Stromal cell of bone marrow (primary cell): ENCODE measurements around the gene MPHOSPH9.
A peak's percentile ranks its signal among the peaks of the same experiment; 100 is the strongest.

Experiments
- DNase-seq: peaks from one replicate; pipeline ENCODE4 v3.0.0-alpha.2; 2012; ENCODE audit warnings: low read depth

MPHOSPH9 gene

DNA sequence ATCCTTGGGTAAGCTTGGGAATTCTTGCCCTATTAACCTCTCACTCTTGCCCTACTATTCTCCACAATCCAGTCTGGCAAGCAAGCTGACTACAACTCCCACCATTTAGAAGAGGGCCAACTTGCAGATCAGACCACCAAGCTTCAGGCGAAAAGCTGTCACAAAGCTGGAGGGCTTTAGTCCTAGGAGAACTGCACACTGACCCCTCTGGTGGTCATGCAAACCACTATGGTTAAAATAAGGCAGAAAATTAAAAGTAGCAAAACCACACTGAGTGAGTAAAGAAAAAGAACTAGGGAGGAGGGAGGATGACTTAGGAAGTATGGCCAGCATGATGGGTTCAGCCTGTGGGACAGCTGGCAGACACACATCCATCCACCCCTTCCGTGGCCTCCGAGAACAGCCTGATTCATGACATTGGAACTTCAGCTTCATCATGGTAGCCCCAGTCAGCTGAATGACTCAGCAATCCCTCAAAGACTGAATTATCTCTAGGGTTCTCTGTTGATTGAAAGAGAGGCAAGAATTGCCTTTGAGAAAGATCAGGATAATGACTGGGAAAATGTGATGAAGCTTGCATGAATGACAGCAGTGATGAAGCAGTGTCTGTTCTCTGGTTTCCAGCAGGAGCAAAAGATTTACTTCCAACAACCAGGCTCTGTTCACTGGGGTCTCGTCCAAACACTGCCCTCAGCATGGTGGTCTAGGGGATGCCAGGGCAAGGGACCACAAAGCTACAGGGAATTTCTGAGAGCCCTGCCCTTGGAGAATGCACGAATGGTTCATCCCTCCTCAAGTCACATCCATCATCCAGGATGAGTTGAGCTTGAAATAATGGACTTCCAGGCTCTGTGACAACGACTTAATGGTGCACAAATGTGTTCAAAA, 106.4 kb downstream of the MPHOSPH9 start:
- peak; percentile 99 for DNase-seq

DNA sequence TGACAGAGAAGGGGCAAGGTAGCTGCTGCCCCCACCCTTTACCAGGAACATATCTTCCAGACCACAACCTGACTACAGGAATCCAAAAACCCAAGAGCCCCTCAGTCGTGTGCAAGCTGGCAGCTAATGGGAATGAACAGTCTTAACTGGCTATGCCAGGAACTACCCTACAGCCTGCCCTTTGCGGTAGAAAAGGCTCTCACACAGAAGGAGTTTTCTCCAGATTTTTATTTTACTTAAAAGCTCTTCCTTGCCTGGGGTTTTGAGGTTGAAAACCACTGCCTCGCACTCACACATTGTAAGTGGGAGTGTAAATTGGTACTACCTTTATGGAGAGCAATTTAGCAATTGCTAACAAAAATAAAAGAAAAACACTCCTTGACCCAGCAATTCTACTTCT, 110.3 kb downstream of the MPHOSPH9 start:
- DNase-seq, result no peak

DNA sequence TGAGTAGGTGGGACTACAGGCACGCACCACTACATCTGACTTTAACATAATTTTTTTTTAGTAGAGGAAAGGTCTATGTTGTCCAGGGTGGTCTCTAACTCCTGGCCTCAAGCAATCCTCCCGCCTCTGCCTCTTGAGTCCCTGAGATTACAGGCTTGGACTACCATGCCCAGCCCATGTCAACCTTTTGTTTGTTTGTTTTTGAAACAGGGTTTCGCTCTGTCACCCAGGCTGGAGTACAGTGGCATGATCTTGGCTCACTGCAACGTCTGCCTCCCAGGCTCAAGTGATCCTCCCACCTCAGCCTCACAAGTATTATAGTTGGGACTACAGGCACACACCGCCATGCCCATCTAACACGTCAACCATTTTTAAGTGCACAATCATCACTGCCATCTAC, 111.3 kb downstream of the MPHOSPH9 start:
- DNase-seq, result no peak

- DNase-seq, result no peak
Observed at GRCh38 chr12:123120452-123121166, 112.3 kb downstream of the MPHOSPH9 start.

- DNase-seq, result no peak
Observed at GRCh38 chr12:123119808-123120207, 113.1 kb downstream of the MPHOSPH9 start.

DNA sequence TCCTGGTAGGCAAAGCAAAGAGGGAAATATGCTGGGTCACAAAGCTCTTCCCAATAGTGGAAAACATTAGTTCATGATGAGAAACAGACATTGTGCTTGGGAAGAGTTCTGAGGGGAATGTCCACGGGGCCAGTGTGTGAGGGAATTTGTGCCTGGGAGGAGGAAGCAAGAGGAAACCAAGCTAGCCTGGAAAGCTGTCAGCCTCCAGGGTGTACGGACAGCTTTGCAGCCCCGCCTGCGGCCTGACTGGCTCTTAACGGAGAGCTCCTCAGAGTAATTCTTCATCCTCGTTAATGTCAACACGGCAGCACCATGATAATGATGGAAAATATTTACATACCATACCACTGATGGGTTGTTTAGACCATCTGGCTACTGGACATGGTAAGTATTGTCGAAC, 114.4 kb downstream of the MPHOSPH9 start:
- no peak for DNase-seq

- DNase-seq, result peak; percentile 93
Observed at GRCh38 chr12:123115409-123116121, 117.4 kb downstream of the MPHOSPH9 start.

- no peak for DNase-seq
Observed at GRCh38 chr12:123114304-123115083, 118.4 kb downstream of the MPHOSPH9 start.

- DNase-seq, result no peak
Observed at GRCh38 chr12:123113026-123113425, 119.9 kb downstream of the MPHOSPH9 start.

DNA sequence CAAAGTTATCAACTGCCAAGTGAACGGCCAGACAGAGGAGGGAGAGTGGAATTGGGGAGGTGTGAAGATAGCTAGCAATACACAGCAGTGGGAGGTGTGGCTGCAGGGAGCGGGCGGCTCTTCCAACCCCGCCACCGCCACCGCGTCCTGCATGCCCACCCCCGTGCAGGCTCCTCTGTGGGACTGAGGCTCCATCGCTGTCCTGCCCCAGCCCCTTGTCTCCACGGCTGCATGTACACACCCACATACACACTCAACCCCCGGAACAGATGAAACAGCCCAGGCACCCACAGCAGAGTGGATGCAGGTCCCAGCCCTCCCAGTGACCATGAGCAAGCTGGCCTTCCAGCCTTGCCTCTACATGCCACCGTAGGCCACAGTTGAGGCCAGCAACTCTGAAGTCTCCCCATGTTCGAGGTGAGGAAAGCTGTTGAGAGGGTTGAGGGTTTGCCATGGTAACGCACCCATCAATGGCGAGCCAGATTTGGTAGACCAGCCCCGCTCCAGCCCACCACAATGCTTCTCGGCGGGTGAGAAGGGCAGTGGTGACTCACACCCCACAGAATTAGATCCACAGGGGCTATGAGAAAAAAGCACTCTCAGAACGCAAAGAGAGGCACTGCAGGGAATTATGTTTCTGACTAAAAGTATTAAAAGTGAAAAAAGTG, 121.3 kb downstream of the MPHOSPH9 start:
- no peak for DNase-seq

DNA sequence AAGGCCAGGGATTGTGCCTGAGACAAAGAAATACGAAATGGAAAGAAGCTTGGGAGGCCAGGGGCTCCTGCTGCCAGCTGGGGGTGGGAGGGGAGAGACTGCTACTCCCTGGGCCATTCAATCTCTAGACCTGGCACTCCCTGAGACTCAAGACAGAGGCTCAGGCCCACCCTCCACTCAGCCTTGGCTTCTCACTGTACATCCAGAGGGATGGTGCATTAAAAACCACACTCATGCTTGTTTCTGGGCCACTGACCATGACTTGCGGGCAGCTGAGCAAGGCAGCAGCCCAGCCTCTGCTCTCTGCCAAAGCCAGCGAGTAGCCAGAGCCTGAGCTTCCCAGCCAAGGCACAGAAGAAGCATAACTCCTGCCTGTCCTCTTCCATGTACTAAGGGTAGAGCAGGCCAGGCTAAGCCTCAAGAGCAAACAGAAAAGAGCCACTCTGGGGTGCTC, 123.6 kb downstream of the MPHOSPH9 start:
- no peak for DNase-seq

GRCh38 chr12:123108682-123109066, 124.3 kb downstream of the MPHOSPH9 start:
- DNase-seq, result no peak

DNA sequence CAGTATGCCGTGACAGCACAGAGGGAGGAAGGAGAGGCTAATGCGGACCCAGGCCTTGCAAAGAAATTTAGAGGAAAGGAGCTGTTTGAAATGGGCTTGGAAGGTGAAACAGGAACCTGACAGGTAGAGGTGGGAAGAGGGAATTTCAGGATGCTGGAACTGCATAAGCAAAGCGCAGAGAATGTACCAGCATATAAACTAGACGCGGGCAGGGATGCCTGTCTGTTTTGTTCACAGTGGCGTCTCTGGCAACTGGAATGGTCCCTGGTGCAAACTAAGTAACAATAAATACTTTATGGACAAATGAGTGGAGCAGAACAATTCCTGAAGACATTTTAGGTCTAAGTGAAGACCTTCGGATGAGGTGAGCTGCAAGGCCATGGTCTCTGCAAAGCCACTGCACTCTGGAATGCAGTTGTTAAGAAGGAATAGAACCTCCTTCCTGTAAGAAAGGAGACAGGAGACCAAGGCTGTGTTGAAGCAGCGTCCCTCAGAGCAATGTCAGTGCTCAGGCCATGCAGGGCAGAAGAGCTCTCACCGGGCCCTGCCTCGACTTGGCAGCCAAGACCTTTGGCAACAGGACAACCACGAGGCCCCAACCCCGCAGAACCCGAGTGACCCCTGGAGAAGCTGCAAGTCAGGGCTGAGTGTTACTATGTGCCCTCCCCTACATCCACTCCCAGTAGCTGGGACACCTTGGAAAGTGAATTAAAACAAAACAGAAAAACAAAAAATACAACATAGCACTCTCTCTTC, 124.8 kb downstream of the MPHOSPH9 start:
- DNase-seq, result no peak

GRCh38 chr12:123106640-123107359, 126.1 kb downstream of the MPHOSPH9 start:
- no peak for DNase-seq

DNA sequence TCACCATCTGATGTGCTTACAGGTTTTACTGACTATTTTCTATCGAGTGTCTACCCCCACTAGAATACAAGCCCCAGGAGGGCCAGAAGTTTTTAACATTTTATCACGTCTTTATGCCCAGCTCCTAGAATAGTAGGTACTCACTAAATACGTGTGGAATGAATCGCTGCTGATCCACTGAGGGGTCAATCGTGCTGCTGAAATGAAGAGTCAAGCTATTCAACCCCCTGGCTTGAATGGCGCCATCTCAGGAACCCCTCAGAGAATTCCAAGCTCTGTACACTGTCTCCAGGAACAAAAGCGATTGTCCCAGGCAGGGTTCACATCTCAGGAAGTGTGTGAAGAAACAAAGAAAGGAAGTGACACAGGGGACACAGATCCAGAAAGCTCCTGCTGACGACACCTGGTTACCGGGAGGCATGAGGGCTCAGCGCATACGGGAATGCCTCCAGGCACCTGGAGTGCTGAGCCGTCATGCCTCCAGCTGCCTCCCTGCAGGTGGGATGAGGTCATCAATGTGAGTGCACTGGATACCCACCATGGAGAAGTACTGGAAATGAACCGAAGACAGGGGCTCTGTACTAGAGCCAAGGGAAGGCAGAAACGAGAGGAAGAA, 127.6 kb downstream of the MPHOSPH9 start:
- no peak for DNase-seq

- no peak for DNase-seq
Observed at GRCh38 chr12:123104809-123105208, 128.1 kb downstream of the MPHOSPH9 start.
